ENCODE measurements around the gene PRKCE.

The PRKCE gene

DNA sequence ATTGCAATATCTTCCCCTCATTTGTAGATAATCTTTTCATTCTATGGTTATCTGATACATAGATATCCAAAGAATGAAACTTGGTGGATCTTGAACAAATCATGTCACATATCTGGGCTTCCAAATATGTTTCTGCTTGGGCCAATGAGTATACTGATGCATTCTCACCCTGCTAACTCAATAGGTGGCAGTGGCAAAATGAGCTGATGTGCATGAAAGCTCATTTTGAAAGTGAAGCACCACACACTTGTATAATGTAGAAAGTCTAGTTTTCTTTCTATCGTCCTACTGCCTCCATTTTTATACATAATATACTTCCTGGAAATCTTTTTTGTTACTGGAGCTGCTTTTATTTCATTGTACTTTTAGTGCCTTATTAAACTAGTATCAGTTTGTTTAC, 208.2 kb downstream of the PRKCE start:
- TF ChIP-seq, protein P1, sequence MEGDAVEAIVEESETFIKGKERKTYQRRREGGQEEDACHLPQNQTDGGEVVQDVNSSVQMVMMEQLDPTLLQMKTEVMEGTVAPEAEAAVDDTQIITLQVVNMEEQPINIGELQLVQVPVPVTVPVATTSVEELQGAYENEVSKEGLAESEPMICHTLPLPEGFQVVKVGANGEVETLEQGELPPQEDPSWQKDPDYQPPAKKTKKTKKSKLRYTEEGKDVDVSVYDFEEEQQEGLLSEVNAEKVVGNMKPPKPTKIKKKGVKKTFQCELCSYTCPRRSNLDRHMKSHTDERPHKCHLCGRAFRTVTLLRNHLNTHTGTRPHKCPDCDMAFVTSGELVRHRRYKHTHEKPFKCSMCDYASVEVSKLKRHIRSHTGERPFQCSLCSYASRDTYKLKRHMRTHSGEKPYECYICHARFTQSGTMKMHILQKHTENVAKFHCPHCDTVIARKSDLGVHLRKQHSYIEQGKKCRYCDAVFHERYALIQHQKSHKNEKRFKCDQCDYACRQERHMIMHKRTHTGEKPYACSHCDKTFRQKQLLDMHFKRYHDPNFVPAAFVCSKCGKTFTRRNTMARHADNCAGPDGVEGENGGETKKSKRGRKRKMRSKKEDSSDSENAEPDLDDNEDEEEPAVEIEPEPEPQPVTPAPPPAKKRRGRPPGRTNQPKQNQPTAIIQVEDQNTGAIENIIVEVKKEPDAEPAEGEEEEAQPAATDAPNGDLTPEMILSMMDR (IDR thresholded peaks at IDR 0.05; ENCODE audit: control insufficient read depth, insufficient read depth, low read depth, low read length, missing control alignments): no peak
- DNase-seq (ENCODE audit: low read depth): no peak
- no peak overlapping the region for H3K4me3 ChIP-seq (ENCODE audit: control insufficient read depth, low read depth, low read length)

DNA sequence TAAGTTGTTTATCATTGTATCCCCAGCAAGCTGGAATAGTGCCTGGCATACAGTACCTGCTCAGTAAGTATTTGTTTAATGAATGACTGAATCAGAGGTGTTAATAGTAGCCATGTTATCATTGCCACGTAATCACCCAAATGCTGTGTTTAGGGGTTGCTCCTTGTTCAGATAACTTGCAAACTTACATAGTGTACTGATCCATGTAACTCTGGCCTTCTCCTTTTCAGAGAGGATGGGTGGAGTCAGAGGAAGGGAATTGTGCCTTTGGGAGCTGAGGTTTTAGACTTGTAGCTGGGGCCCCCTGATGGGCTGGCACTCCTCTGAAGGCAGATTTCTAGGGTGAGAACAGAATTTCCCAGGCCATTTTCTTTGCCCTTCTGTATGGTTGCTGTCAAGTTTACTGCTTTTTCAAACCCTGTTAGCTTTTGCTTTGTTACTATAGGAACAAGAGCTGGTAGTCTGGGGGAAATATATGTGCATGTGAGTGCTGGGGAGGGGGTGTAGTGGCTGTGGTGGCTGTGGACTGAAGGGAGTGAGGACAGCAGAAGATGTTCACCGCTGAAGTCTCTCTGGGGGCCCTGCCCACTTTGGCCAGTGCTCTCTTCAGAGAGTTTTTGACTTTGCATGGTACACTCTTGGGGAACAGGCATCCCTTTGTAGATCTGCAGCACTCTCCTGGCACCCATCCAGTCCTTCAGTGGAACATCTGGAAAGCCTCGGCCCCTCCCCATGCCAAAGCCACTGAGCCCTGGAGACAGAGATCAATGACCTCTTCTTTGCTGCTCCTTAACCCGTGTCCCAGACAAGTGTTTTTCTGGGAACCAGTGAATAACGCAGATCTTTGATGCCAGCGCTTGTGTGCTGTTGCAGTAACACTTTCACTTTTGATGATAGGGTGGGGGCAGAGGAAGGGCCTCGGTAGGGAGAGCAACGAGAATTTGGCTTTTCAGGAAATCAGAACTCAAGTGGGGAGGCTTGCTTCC, 209.0 kb downstream of the PRKCE start:
- peak overlapping the region; percentile 22 for H3K4me3 ChIP-seq (ENCODE audit: control insufficient read depth, low read depth, low read length)
- TF ChIP-seq, protein P1 (IDR thresholded peaks at IDR 0.05; ENCODE audit: control insufficient read depth, insufficient read depth, low read depth, low read length, missing control alignments): peak; percentile 4
- DNase-seq (ENCODE audit: low read depth): no peak

DNA sequence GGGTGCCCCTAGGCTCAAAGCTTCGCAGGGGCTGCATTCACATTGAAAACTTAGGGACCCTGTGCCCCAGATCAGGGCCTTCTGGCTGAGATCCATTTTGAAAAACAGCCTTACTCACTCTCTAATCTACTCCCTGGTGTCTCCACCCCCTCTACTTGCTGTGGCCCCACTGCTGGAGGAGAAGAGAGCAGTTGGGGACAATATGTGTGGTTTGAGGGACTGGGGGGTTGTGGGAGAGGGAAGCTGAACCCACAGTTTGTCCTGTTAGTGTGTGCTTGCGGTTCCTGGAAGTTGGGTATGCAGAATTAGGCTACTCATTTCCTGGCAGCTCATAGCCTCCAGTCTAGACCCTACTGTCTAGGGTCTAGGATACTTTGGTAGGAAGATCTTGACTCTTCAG, 211.4 kb downstream of the PRKCE start:
- DNase-seq (ENCODE audit: low read depth): no peak

DNA sequence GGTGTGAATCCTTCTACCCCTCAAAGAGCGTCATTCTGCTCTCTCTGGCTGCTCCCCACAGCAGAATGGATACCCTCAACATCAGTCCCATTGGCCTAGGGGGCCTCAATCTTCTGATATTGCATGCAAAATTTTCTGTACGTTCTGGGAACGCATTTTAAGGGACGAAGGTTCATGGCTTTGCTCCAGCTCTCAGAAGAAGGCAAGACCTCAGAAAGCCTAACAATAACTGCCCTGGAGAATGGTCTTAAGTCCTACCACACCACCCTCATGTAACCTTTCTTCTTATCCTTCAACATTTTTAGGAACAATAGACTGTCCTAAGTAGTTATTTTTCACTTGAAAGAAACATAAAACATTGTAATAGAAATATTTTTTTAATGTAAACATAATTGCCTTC, 212.6 kb downstream of the PRKCE start:
- no peak for DNase-seq (ENCODE audit: low read depth)
- TF ChIP-seq, protein P1 (IDR thresholded peaks at IDR 0.05; ENCODE audit: control insufficient read depth, insufficient read depth, low read depth, low read length, missing control alignments): no peak
- H3K4me3 ChIP-seq (ENCODE audit: control insufficient read depth, low read depth, low read length): no peak overlapping the region

More for the DNA sequence above, 211.4 kb downstream of the PRKCE start:
- H3K4me3 ChIP-seq (ENCODE audit: control insufficient read depth, low read depth, low read length): no peak overlapping the region
- TF ChIP-seq, protein P1 (IDR thresholded peaks at IDR 0.05; ENCODE audit: control insufficient read depth, insufficient read depth, low read depth, low read length, missing control alignments): no peak

DNA sequence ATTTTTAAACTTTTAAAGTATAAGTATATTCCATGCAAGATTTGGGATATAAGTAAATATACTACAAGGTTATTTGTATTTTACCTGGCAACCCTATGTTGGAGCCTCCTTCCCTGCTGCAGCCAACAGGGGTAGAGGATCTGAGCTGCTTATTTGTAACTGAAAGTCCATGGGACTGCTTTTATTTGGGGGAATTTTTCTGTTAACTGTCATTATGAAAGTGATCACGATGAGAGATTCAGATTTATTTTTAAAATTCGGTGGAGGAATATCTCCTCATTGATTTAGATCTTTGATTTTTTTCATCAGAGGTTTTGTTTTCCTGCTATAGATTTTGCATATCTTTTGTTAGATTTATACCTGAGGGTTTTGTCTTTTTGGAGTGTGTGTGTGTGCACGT, 215.9 kb downstream of the PRKCE start:
- DNase-seq (ENCODE audit: low read depth): no peak
- TF ChIP-seq, protein P1 (IDR thresholded peaks at IDR 0.05; ENCODE audit: control insufficient read depth, insufficient read depth, low read depth, low read length, missing control alignments): no peak
- H3K4me3 ChIP-seq (ENCODE audit: control insufficient read depth, low read depth, low read length): no peak overlapping the region

DNA sequence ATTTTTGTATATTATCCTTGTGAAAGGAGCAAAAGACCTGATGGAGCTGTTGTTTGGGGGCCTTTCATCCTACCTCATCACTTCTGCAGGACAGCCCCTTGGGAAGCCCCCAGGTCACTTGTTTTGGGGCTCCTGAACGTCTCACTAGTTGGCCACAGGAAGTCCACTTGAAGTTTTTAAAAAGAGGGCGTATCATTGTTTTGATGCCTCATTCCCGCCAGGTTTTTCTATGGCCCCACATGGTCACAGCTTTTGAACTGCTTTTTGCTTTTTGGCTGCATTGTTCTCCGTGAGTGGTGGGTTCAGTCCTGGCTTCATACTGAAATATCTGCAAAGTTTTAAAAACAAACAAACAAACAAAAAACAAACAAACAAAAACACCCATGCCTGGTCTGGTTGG, 216.3 kb downstream of the PRKCE start:
- no peak overlapping the region for H3K4me3 ChIP-seq (ENCODE audit: control insufficient read depth, low read depth, low read length)
- TF ChIP-seq, protein P1 (IDR thresholded peaks at IDR 0.05; ENCODE audit: control insufficient read depth, insufficient read depth, low read depth, low read length, missing control alignments): no peak
- no peak for DNase-seq (ENCODE audit: low read depth)
